Measurements from ENCODE around the gene PCNX4.

The PCNX4 gene

GRCh38 chr14:60212503-60213371, 121.0 kb downstream of the PCNX4 start:
- no peak for DNase-seq

DNA sequence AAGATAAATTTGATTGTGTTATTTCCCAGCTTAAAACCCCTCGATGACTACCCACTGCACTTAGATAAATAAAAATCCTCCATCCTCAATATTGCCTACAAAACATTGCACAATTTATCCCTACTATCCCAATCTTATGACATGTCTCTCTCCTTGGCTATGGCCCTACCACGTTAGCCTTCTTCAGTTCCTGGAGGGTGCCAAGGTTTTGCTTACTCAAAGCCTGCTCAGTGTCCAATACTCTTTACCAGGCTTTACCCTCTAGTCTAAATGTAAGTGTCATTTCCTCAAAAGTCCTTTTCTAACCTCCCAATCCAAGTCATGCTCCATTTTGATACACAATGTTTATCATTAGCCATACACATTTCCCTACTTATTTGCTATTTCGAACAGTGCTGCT, 122.3 kb downstream of the PCNX4 start:
- DNase-seq, result no peak

DNA sequence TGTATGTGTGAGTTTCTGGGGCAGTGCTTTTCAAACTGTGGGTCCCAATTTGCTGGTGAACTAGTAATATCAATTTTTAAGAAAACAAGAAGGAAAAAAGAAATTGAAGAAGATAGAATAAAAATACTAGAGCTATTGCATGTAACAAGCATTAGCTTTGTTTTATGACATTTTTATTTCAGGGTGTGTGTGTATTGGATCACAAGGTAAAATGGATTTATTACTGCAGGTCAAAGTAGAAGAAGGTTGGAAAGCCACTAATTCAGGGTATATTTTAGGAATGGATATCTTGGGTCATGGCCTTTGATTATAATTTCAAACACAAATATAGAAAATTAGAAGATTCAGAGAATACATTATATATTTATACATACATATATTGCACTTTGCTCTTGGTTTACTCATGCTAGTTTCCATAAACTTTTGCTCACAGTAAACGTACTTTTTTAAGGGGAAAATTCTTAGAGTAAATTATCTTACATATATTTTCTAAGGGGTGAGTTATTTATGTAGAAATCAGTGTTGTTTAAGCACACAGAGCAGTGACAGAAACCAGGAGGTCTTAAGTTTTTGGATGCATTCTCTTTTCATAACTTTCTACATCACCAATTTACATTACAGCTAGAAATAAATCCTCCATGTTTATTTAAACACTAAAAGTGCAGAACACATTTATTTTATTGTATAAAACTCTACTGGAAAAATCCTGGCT, 122.8 kb downstream of the PCNX4 start:
- no peak for DNase-seq

DNA sequence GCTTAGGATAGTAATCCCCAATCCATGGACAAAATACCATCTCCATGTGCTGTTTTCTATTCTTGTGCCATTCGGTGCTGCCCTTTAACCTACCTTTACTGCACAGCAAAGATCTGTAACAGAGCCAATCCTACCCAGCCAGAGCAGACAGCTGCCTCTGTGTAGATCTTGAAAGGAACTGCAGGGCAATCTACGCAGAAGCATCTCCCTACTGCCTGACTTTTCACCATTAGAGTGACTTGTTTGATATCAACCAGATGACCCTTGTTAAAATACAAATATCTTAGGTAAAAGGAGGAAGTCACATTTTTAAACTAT, 123.4 kb downstream of the PCNX4 start:
- DNase-seq, result no peak

DNA sequence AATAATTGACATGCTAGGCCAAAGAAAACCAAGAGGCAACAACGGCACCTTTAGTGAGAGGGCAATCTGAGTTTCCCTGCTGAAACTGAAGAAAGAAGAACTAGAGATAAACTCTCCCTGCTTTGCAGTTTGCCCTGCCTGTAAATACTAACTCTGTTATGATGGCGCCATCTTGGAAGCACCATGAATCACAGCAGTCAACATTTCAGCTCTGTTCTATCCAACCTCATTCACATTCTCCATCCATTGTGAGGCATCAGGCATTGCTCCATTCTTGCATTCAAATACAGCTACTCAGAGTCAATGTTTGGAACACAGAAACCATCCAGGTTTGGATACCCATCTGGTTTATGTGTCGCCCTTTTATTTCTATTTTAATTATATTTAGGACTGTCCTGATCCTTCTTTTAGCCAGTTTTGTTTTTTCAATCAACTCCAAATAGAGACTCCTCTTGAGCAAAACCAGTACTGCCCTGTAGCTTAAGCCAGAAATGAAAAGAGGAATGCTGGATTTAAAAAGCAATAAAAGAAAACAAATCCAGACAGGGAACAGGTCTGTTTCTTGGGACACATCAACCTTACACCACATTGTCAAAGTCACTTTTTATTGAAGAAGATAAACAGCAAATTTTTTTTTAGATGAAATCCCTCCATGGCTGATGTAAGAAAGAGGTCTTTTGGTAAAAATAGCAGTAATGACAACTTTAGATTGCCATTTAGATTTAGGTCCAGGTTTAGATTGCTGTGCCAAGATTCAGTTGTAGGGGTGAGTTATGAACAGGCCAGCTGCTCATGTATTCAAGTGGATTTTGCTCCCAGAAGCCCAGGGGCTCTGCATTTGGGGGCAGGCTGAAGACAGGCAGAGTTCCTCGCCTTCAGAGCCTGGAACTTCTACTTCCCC, 124.0 kb downstream of the PCNX4 start:
- no peak for DNase-seq

DNA sequence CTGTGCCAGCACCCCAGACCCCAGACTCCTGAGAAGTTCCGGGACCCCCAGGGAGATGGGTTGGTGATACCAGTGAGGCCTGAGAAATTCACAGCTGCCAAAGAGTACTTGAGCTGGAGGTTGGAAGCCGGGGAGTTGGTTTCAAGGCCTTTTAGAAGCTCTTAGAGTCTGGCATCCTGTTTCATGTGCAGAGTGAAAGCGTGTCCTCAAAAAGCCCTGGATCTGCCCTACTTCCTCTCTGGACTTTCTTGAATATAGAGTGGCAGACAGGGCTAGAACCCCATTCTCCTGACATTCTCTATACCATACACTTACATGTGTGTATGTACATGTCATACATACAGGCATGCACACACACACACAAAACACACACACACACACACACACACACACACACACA, 126.0 kb downstream of the PCNX4 start:
- no peak for DNase-seq

Data from stimulated activated CD4-positive, alpha-beta T cell treated with anti-CD3 and anti-CD28 coated beads, Interleukin-4, amount 100 ng/mL, for 1 hour (primary cell).